KOPT-K1 (cell line): ENCODE measurements around the gene ITGB3BP.

Experiments used
- H3K27ac ChIP-seq: fragments of 200-600 bp; sonication (generic); 2 replicates; pipeline ENCODE4 v1.5.1; 2016; ENCODE audit warnings: antibody characterized with exemption, mild to moderate bottlenecking, low read depth, low read length; ENCODE audit not compliant: poor library complexity, severe bottlenecking
- H3K36me3 ChIP-seq: fragments of 200-600 bp; sonication (generic); 2 replicates; pipeline ENCODE4 v1.5.1; 2017; ENCODE audit warnings: antibody characterized with exemption, mild to moderate bottlenecking, low read length, moderate library complexity; ENCODE audit not compliant: insufficient read depth
- H3K9me3 ChIP-seq: fragments of 200-600 bp; sonication (generic); 2 replicates; pipeline ENCODE4 v1.5.1; 2017; ENCODE audit warnings: antibody characterized with exemption, low read length, mild to moderate bottlenecking; ENCODE audit not compliant: insufficient read depth, poor library complexity, severe bottlenecking

Gene ITGB3BP

GRCh38 chr1:63418101-63418500, 104.9 kb downstream of the ITGB3BP start:
- peaks cover 48% of the 10 kb centered on the region for H3K36me3 ChIP-seq
- no peak overlapping the region for H3K27ac ChIP-seq
- no peaks in the 10 kb centered on the region for H3K9me3 ChIP-seq

- Histone ChIP-seq H3K27ac (no peak overlapping the region), H3K9me3 (no peaks in the 10 kb centered on the region), H3K36me3 (peaks cover 60% of the 10 kb centered on the region)
These were observed 108.2 kb downstream of the ITGB3BP start for GRCh38 chr1:63414691-63415365.

- H3K9me3 ChIP-seq = no peaks in the 10 kb centered on the region
- H3K36me3 ChIP-seq = peaks cover 60% of the 10 kb centered on the region
- H3K27ac ChIP-seq = no peak overlapping the region
These were observed 109.6 kb downstream of the ITGB3BP start for GRCh38 chr1:63413394-63413793.

GRCh38 chr1:63411066-63411465, 112.0 kb downstream of the ITGB3BP start:
- no peak overlapping the region for H3K27ac ChIP-seq
- H3K36me3 ChIP-seq = peaks cover 65% of the 10 kb centered on the region
- H3K9me3 ChIP-seq = no peaks in the 10 kb centered on the region

- Histone ChIP-seq H3K9me3 (no peaks in the 10 kb centered on the region), H3K36me3 (peaks cover 70% of the 10 kb centered on the region), H3K27ac (no peak overlapping the region)
These were observed 114.7 kb downstream of the ITGB3BP start for GRCh38 chr1:63408331-63408730.

GRCh38 chr1:63407002-63407401, 116.0 kb downstream of the ITGB3BP start:
- Histone ChIP-seq H3K9me3 (no peaks in the 10 kb centered on the region), H3K36me3 (peaks cover 70% of the 10 kb centered on the region), H3K27ac (no peak overlapping the region)

GRCh38 chr1:63405987-63406386, 117.0 kb downstream of the ITGB3BP start:
- H3K27ac ChIP-seq = no peak overlapping the region
- H3K9me3 ChIP-seq = no peaks in the 10 kb centered on the region
- H3K36me3 ChIP-seq = peaks cover 68% of the 10 kb centered on the region

GRCh38 chr1:63405021-63405420, 118.0 kb downstream of the ITGB3BP start:
- H3K9me3 ChIP-seq = no peaks in the 10 kb centered on the region
- H3K27ac ChIP-seq = no peak overlapping the region
- H3K36me3 ChIP-seq = peaks cover 69% of the 10 kb centered on the region

GRCh38 chr1:63403386-63403785, 119.6 kb downstream of the ITGB3BP start:
- H3K36me3 ChIP-seq = peaks cover 73% of the 10 kb centered on the region
- no peaks in the 10 kb centered on the region for H3K9me3 ChIP-seq
- H3K27ac ChIP-seq = no peak overlapping the region

- peaks cover 74% of the 10 kb centered on the region for H3K36me3 ChIP-seq
- no peak overlapping the region for H3K27ac ChIP-seq
- H3K9me3 ChIP-seq = no peaks in the 10 kb centered on the region
These were observed 121.1 kb downstream of the ITGB3BP start for GRCh38 chr1:63401945-63402344.
